ENCODE data around the gene GRIK3. TPM values are rescaled to one million over a fixed set of nuclear protein-coding genes. Genes with fewer than 3 reads are reported as not detected.

GRIK3 gene
- total and polyA plus RNA-seq, 4 experiments from 2014 or later, result not detected

GRCh38 chr1:36994868-36995267, 39.4 kb downstream of the GRIK3 start:
- no peaks in the 10 kb centered on the region for H3K4me1 Mint-ChIP-seq
- no peaks in the 10 kb centered on the region for H3K9me3 ChIP-seq (ENCODE audit: control insufficient read depth in 1 of 2, low read length in 2 of 2)
- peaks cover 4 to 9% of the 10 kb centered on the region in 2 donors for H3K27me3 Mint-ChIP-seq
- POLR2A ChIA-PET (ENCODE audit: partially characterized antibody), result no interaction called here
- H3K27ac Mint-ChIP-seq, result no peak overlapping the region
- intact Hi-C loops (cut with micrococcal nuclease), result no loop called here
- H3K27me3 ChIP-seq (ENCODE audit: insufficient read depth, low read length), result no peaks in the 10 kb centered on the region
- DNase-seq, result no peak
- no peak overlapping the region for H3K27ac ChIP-seq (ENCODE audit: low read depth, low read length)
- H3K4me3 Mint-ChIP-seq, result no peak overlapping the region
- CTCF ChIA-PET (ENCODE audit: partially characterized antibody), result no interaction called here
- no peak overlapping the region for H3K4me3 ChIP-seq (ENCODE audit: low read length in 2 of 2)
- H3K36me3 Mint-ChIP-seq, result no peaks in the 10 kb centered on the region
- peaks cover 0 to 2% (median 0%) of the 10 kb centered on the region in 8 donors for H3K9me3 Mint-ChIP-seq
- no peaks in the 10 kb centered on the region for H3K4me1 ChIP-seq (ENCODE audit: insufficient read depth, low read length)
- H3K36me3 ChIP-seq (ENCODE audit: insufficient read depth, low read length), result no peaks in the 10 kb centered on the region

DNA sequence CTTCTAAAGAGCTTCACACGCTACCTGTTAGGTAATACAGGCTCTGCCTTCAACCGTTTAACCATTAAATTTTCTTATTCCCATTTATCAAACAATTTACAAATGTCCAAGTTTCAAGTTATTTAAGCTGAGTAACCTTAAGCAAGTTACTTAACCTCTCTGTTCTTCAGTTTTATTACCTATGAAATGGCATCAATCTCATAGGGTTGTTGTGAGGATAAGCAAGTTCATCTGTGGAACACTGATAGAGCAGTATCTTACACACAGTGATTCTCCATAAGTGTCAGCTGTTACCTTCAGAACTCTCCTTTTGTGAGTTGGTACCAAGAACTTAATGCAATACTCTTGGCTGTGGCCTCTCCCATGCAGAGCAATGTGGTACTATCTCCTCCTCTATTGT, 40.0 kb downstream of the GRIK3 start:
- POLR2A ChIA-PET (ENCODE audit: partially characterized antibody), result no interaction called here
- H3K36me3 Mint-ChIP-seq, result no peaks in the 10 kb centered on the region
- CTCF ChIA-PET (ENCODE audit: partially characterized antibody), result no interaction called here

DNA sequence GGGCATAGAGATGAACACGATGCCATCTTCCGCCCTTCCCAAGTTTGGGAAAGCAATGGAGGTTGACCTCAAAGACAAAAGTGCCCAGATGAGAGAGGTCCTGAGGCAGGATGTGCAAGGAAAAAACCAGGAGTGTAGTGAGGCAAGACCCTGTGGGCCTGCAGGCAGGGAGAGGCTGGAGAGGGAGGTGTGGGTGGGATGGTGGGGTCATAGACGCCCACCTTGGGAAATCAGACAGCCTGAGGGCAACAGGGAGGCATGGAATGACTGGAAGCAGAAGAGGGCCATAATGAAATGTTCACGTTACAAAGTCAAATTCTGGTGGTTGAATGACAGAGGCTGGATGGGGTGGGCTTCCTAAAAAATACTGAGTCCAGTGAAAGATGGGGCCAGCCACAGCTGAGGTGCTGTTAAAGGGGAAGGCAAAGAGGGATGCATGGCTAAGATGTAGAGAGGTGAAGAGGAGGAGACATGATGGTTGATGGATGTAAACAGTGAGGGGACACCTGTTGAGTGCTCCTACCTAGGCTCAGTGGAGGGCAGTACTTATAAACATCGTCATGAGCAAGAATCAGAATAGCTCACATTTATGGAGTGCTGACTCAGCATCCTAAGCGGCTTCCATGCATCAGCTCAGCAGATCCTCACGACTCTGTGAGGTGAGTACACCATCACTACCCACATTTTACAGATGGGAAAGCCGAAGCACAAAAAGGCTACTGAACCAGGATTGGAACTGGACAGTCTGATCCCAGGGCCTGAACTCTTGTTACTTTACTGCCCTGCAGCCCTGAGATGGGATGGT, 42.0 kb downstream of the GRIK3 start:
- Mint-ChIP-seq H3K4me1 (no peaks in the 10 kb centered on the region), H3K27me3 (peaks cover 2 to 12% of the 10 kb centered on the region in 2 donors), H3K27ac (peak overlapping the region in 1 of 7 donors; percentile 4), H3K9me3 (peaks cover 0 to 2% (median 0%) of the 10 kb centered on the region in 8 donors), H3K4me3 (no peak overlapping the region), H3K36me3 (no peaks in the 10 kb centered on the region)
- CTCF ChIA-PET (ENCODE audit: partially characterized antibody), result no interaction called here
- intact Hi-C loops (cut with micrococcal nuclease), result no loop called here
- Histone ChIP-seq H3K36me3 (ENCODE audit: insufficient read depth, low read length) (no peaks in the 10 kb centered on the region), H3K27ac (ENCODE audit: low read depth, low read length) (no peak overlapping the region), H3K9me3 (ENCODE audit: control insufficient read depth in 1 of 2, low read length in 2 of 2) (no peaks in the 10 kb centered on the region), H3K4me3 (ENCODE audit: low read length in 2 of 2) (no peak overlapping the region), H3K27me3 (ENCODE audit: insufficient read depth, low read length) (no peaks in the 10 kb centered on the region), H3K4me1 (ENCODE audit: insufficient read depth, low read length) (no peaks in the 10 kb centered on the region)
- no peak for DNase-seq
- POLR2A ChIA-PET (ENCODE audit: partially characterized antibody), result no interaction called here

More for the DNA sequence above, 40.0 kb downstream of the GRIK3 start:
- H3K4me1 Mint-ChIP-seq, result no peaks in the 10 kb centered on the region
- H3K27ac ChIP-seq (ENCODE audit: low read depth, low read length), result no peak overlapping the region
- H3K27ac Mint-ChIP-seq, result no peak overlapping the region
- no peaks in the 10 kb centered on the region for H3K27me3 ChIP-seq (ENCODE audit: insufficient read depth, low read length)
- peaks cover 2 to 12% of the 10 kb centered on the region in 2 donors for H3K27me3 Mint-ChIP-seq
- H3K4me3 ChIP-seq (ENCODE audit: low read length in 2 of 2), result no peak overlapping the region
- no peaks in the 10 kb centered on the region for H3K9me3 ChIP-seq (ENCODE audit: control insufficient read depth in 1 of 2, low read length in 2 of 2)
- no peak for DNase-seq
- no peaks in the 10 kb centered on the region for H3K36me3 ChIP-seq (ENCODE audit: insufficient read depth, low read length)
- no peaks in the 10 kb centered on the region for H3K4me1 ChIP-seq (ENCODE audit: insufficient read depth, low read length)
- H3K9me3 Mint-ChIP-seq, result peaks cover 0 to 2% (median 0%) of the 10 kb centered on the region in 8 donors
- H3K4me3 Mint-ChIP-seq, result no peak overlapping the region
- intact Hi-C loops (cut with micrococcal nuclease), result no loop called here

GRCh38 chr1:36991551-36991950, 42.8 kb downstream of the GRIK3 start:
- ChIA-PET CTCF (ENCODE audit: partially characterized antibody) (no interaction called here), POLR2A (ENCODE audit: partially characterized antibody) (no interaction called here)
- H3K27me3 Mint-ChIP-seq, result peaks cover 2 to 12% of the 10 kb centered on the region in 2 donors
- no peaks in the 10 kb centered on the region for H3K9me3 ChIP-seq (ENCODE audit: control insufficient read depth in 1 of 2, low read length in 2 of 2)
- intact Hi-C loops (cut with micrococcal nuclease), result no loop called here
- no peaks in the 10 kb centered on the region for H3K36me3 ChIP-seq (ENCODE audit: insufficient read depth, low read length)
- no peak overlapping the region for H3K27ac Mint-ChIP-seq
- no peak overlapping the region for H3K4me3 ChIP-seq (ENCODE audit: low read length in 2 of 2)
- no peaks in the 10 kb centered on the region for H3K27me3 ChIP-seq (ENCODE audit: insufficient read depth, low read length)
- no peaks in the 10 kb centered on the region for H3K4me1 ChIP-seq (ENCODE audit: insufficient read depth, low read length)
- no peak overlapping the region for H3K4me3 Mint-ChIP-seq
- H3K9me3 Mint-ChIP-seq, result peaks cover 0 to 2% (median 0%) of the 10 kb centered on the region in 8 donors
- no peak overlapping the region for H3K27ac ChIP-seq (ENCODE audit: low read depth, low read length)
- H3K36me3 Mint-ChIP-seq, result no peaks in the 10 kb centered on the region
- no peak for DNase-seq
- H3K4me1 Mint-ChIP-seq, result no peaks in the 10 kb centered on the region

- POLR2A ChIA-PET (ENCODE audit: partially characterized antibody), result no interaction called here
These were observed 43.4 kb downstream of the GRIK3 start for GRCh38 chr1:36990928-36991327.

GRCh38 chr1:36989241-36989640, 45.1 kb downstream of the GRIK3 start:
- ChIA-PET CTCF (ENCODE audit: partially characterized antibody) (no interaction called here), POLR2A (ENCODE audit: partially characterized antibody) (no interaction called here)
- H3K36me3 Mint-ChIP-seq, result no peaks in the 10 kb centered on the region
- H3K4me1 Mint-ChIP-seq, result no peaks in the 10 kb centered on the region
- H3K4me3 Mint-ChIP-seq, result no peak overlapping the region
- no peak for DNase-seq
- H3K9me3 ChIP-seq (ENCODE audit: control insufficient read depth in 1 of 2, low read length in 2 of 2), result no peaks in the 10 kb centered on the region
- H3K9me3 Mint-ChIP-seq, result peaks cover 0 to 2% (median 0%) of the 10 kb centered on the region in 8 donors
- no peaks in the 10 kb centered on the region for H3K4me1 ChIP-seq (ENCODE audit: insufficient read depth, low read length)
- no peak overlapping the region for H3K27ac ChIP-seq (ENCODE audit: low read depth, low read length)
- peaks cover 2 to 22% of the 10 kb centered on the region in 2 donors for H3K27me3 Mint-ChIP-seq
- intact Hi-C loops (cut with micrococcal nuclease), result no loop called here
- H3K36me3 ChIP-seq (ENCODE audit: insufficient read depth, low read length), result no peaks in the 10 kb centered on the region
- H3K27me3 ChIP-seq (ENCODE audit: insufficient read depth, low read length), result no peaks in the 10 kb centered on the region
- H3K4me3 ChIP-seq (ENCODE audit: low read length in 2 of 2), result no peak overlapping the region
- no peak overlapping the region for H3K27ac Mint-ChIP-seq

More at GRCh38 chr1:36990928-36991327, 43.4 kb downstream of the GRIK3 start:
- Histone ChIP-seq H3K9me3 (ENCODE audit: control insufficient read depth in 1 of 2, low read length in 2 of 2) (no peaks in the 10 kb centered on the region), H3K4me1 (ENCODE audit: insufficient read depth, low read length) (no peaks in the 10 kb centered on the region), H3K36me3 (ENCODE audit: insufficient read depth, low read length) (no peaks in the 10 kb centered on the region), H3K27me3 (ENCODE audit: insufficient read depth, low read length) (no peaks in the 10 kb centered on the region), H3K27ac (ENCODE audit: low read depth, low read length) (no peak overlapping the region), H3K4me3 (ENCODE audit: low read length in 2 of 2) (no peak overlapping the region)
- H3K27me3 Mint-ChIP-seq, result peaks cover 4 to 17% of the 10 kb centered on the region in 2 donors
- H3K4me1 Mint-ChIP-seq, result no peaks in the 10 kb centered on the region
- intact Hi-C loops (cut with micrococcal nuclease), result no loop called here
- CTCF ChIA-PET (ENCODE audit: partially characterized antibody), result no interaction called here
- H3K9me3 Mint-ChIP-seq, result peaks cover 0 to 2% (median 0%) of the 10 kb centered on the region in 8 donors
- H3K4me3 Mint-ChIP-seq, result no peak overlapping the region
- no peak overlapping the region for H3K27ac Mint-ChIP-seq
- H3K36me3 Mint-ChIP-seq, result no peaks in the 10 kb centered on the region
- DNase-seq, result no peak

GRCh38 chr1:36988741-36989193, 45.5 kb downstream of the GRIK3 start:
- Mint-ChIP-seq H3K27me3 (peaks cover 2 to 26% of the 10 kb centered on the region in 2 donors), H3K36me3 (no peaks in the 10 kb centered on the region), H3K9me3 (peaks cover 0 to 2% (median 0%) of the 10 kb centered on the region in 8 donors), H3K4me3 (no peak overlapping the region), H3K4me1 (no peaks in the 10 kb centered on the region), H3K27ac (no peak overlapping the region)
- H3K27me3 ChIP-seq (ENCODE audit: insufficient read depth, low read length), result no peaks in the 10 kb centered on the region
- no peak for DNase-seq
- POLR2A ChIA-PET (ENCODE audit: partially characterized antibody), result no interaction called here
- no peaks in the 10 kb centered on the region for H3K4me1 ChIP-seq (ENCODE audit: insufficient read depth, low read length)
- CTCF ChIA-PET (ENCODE audit: partially characterized antibody), result no interaction called here
- H3K36me3 ChIP-seq (ENCODE audit: insufficient read depth, low read length), result no peaks in the 10 kb centered on the region
- no peak overlapping the region for H3K4me3 ChIP-seq (ENCODE audit: low read length in 2 of 2)
- no peaks in the 10 kb centered on the region for H3K9me3 ChIP-seq (ENCODE audit: control insufficient read depth in 1 of 2, low read length in 2 of 2)
- no peak overlapping the region for H3K27ac ChIP-seq (ENCODE audit: low read depth, low read length)
- intact Hi-C loops (cut with micrococcal nuclease), result no loop called here
